ENCODE data around the gene HS3ST3B1.
A peak's percentile ranks its signal among the peaks of the same experiment; 100 is the strongest.

HS3ST3B1 gene

DNA sequence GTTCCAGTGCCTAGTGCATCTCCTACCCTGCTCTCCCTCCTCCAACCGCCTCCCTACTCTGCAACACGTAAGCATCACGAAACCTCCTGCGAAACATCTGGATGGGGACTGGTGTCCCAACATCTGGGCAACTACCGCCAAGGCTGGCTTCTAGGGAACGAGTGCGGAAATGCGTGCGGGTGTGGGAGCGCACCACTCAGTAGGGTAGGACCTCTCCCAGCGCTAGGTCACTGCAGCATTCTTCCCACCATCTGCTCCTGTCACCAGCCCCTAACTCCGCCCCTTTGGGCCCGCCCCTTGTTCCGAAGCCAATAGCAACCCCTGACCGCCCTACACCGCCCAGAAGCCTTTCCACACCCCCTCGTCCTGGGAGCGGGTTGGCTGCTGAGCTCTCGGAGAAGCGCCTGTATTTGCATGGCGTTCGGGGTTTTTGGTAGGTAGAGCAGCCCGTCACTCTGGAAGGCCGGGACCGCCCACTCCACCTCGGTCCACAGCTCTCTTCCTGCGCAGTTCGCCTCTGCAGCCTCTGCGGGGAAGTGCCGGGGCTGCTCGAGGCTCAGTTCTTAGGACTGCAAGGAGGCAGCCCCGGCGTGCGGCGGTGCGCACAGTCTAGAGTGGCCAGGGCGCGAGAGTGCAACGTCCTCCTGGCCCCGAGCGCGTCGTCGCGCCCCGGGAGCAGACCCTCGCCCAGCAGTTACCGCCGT lies at the start of gene HS3ST3B1:
HS3ST3B1 (plus strand) TSS at position 507 of the 704 bp plus-strand sequence. CDS start 438 bp downstream, outside the sequence.
- H2AFZ ChIP-seq (ENCODE audit: low read length, unreplicated experiment): peak within 1 kb of the TSS; percentile 26
- H3K4me1 ChIP-seq (ENCODE audit: control insufficient read depth, insufficient read depth, low read length, unreplicated experiment): peaks cover 11% of the 10 kb centered on the region
- peaks cover 47% of the 10 kb centered on the region for H3K79me2 ChIP-seq (ENCODE audit: control insufficient read depth, insufficient read depth, low read length, unreplicated experiment)
- peak within 1 kb of the TSS; percentile 44 for H3K27ac ChIP-seq (ENCODE audit: low read depth, low read length)
- H3K4me3 ChIP-seq (ENCODE audit: low read depth, low read length): peak within 1 kb of the TSS; percentile 93
- H3K27me3 ChIP-seq (ENCODE audit: insufficient read depth, low read length): peaks cover 11% of the 10 kb centered on the region
- no peaks in the 10 kb centered on the region for H3K36me3 ChIP-seq (ENCODE audit: insufficient read depth, low read length)

DNA sequence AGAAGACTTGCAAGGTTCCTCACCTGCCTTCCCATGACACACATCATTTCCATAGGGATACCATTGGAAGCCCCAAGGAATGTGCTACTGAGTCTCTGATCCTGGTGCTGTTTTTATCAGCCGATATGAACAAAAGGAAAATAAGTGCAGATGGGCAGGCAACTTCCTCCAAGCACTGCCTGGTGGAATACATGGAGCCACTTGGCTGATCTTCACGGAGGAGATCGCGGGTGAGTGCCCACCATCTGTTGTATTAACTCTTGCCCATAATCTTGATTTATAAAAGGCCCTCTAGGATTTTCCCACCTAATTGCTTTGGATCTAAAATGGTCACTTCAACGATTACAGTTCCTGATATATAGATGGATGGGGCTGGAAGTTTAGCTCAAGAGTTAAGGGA lies 39.5 kb upstream of the HS3ST3B1 start:
- Histone ChIP-seq H3K27me3 (ENCODE audit: insufficient read depth, low read length) (peaks cover 40% of the 10 kb centered on the region; the same call in 1 of the 2 replicates), H3K4me3 (ENCODE audit: low read depth, low read length) (no peak overlapping the region), H3K79me2 (ENCODE audit: control insufficient read depth, insufficient read depth, low read length, unreplicated experiment) (no peaks in the 10 kb centered on the region), H3K4me1 (ENCODE audit: control insufficient read depth, insufficient read depth, low read length, unreplicated experiment) (no peaks in the 10 kb centered on the region), H2AFZ (ENCODE audit: low read length, unreplicated experiment) (no peak overlapping the region), H3K36me3 (ENCODE audit: insufficient read depth, low read length) (no peaks in the 10 kb centered on the region), H3K27ac (ENCODE audit: low read depth, low read length) (no peak overlapping the region)

DNA sequence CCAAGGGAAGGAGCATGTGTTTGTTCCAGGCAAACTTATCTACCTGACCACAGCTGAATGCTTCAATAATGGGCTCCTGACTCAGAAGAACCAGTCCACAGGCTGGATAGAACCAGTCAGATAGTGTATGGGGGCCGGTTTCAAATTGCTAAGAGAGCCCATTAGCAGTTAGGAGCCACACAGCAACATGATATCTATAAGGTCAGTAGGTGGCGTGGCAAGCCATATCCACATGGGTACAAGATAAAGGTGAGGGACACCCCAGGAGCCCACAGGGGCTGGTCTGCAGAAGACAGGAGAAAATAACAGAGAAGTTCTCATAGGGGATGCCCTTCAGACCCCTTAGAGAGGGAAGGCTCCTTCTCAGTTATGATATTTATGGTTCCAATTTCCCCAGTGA lies 32.6 kb upstream of the HS3ST3B1 start:
- Histone ChIP-seq H3K27ac (ENCODE audit: low read depth, low read length) (no peak overlapping the region), H3K79me2 (ENCODE audit: control insufficient read depth, insufficient read depth, low read length, unreplicated experiment) (no peaks in the 10 kb centered on the region), H3K4me3 (ENCODE audit: low read depth, low read length) (no peak overlapping the region), H3K4me1 (ENCODE audit: control insufficient read depth, insufficient read depth, low read length, unreplicated experiment) (no peaks in the 10 kb centered on the region), H3K27me3 (ENCODE audit: insufficient read depth, low read length) (peaks cover 55% of the 10 kb centered on the region), H2AFZ (ENCODE audit: low read length, unreplicated experiment) (no peak overlapping the region), H3K36me3 (ENCODE audit: insufficient read depth, low read length) (no peaks in the 10 kb centered on the region)

DNA sequence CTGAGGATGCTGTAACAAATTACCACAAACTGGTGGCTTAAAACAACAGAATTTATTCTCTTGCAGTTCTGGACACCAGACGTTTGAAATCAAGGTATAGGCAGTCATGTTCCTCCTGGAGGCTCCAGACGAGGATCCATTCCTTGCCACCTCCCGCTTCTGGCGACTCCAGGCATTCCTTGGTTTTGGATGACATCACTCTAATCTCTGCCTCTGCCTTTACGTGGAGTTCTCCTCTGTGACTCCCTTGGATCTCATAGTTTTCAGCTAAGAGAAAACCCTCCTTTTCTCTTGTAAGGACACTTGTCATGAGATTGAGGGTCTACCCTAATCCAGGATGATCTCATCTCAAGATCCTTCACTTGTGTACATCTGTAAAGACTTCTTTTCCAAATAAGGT lies 31.4 kb upstream of the HS3ST3B1 start:
- Histone ChIP-seq H3K79me2 (ENCODE audit: control insufficient read depth, insufficient read depth, low read length, unreplicated experiment) (no peaks in the 10 kb centered on the region), H3K27me3 (ENCODE audit: insufficient read depth, low read length) (peaks cover 50% of the 10 kb centered on the region), H2AFZ (ENCODE audit: low read length, unreplicated experiment) (no peak overlapping the region), H3K36me3 (ENCODE audit: insufficient read depth, low read length) (no peaks in the 10 kb centered on the region), H3K4me3 (ENCODE audit: low read depth, low read length) (no peak overlapping the region), H3K27ac (ENCODE audit: low read depth, low read length) (no peak overlapping the region), H3K4me1 (ENCODE audit: control insufficient read depth, insufficient read depth, low read length, unreplicated experiment) (no peaks in the 10 kb centered on the region)

DNA sequence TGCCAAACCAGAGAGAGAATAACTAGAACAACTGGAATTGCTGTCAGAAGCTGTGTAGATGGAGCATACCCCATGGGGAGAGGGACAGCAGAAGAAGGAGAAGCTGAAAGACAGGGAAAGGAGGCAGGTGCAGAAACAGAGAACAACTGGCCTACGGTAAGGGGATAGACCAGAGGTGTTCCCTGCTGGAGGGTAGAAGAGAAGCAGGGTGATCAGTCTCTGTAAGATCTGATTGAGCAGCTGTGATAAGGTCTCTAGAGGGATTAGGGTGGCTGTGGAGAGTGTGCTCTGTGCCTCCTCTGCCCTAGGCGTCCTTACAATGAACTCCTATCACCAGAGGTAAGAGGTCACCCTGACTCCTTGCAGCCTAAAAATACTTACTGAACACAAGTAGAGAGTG lies 30.4 kb upstream of the HS3ST3B1 start:
- no peak overlapping the region for H3K4me3 ChIP-seq (ENCODE audit: low read depth, low read length)
- H2AFZ ChIP-seq (ENCODE audit: low read length, unreplicated experiment): no peak overlapping the region
- H3K27me3 ChIP-seq (ENCODE audit: insufficient read depth, low read length): peaks cover 42% of the 10 kb centered on the region
- no peaks in the 10 kb centered on the region for H3K36me3 ChIP-seq (ENCODE audit: insufficient read depth, low read length)
- no peak overlapping the region for H3K27ac ChIP-seq (ENCODE audit: low read depth, low read length)
- no peaks in the 10 kb centered on the region for H3K4me1 ChIP-seq (ENCODE audit: control insufficient read depth, insufficient read depth, low read length, unreplicated experiment)
- H3K79me2 ChIP-seq (ENCODE audit: control insufficient read depth, insufficient read depth, low read length, unreplicated experiment): no peaks in the 10 kb centered on the region

DNA sequence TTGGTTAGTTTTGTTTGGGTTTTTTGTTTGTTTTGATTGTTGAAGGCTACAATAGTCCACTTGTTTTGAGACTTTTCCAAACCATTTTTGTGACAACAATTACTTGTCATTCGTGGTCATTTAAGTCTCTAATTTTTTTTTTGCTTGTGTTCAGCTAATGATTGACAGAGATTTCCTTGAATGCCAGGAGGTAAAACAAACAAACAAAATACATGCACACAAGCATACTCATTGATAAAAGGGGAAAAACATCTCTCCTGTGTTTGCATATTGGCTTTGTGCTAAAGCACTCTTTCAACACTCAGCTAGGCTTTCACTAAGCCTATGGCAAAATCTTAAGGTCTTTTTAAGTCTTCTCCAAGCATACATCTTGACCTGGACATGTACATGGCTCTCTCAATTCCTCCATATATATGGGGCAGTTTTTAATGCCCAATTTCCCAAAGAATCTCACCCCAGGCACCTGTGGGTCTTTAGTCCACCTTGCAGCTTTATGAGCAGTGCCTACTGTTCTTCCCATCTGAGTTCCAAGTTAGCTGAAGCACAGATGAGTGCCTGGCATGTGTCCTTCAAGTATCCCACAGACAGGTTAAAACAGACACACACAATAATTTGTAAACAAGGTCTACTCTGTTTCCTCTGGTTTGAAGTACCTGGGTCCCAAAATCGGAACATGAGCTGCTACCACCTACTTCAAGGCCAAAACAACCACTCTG lies 24.2 kb upstream of the HS3ST3B1 start:
- H3K4me3 ChIP-seq (ENCODE audit: low read depth, low read length): no peak overlapping the region

DNA sequence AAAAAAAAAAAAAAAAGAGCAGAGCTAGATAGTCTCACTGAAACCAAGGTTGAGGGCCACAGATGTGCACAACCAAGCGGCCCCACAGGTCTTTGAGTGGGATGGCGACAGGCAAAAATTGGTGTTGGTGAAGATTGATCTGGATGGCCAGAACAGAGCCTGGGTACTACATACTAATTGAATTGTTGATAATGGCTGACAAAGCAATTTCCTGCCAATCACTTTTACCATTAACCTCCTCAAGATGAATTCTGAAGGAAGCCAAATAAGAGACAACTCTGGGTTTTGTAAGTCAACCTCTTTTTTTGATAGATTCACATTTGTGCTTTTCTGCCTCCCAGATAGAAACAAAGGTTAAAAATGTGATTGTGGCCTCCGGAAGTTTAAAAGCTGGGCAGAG lies 19.4 kb upstream of the HS3ST3B1 start:
- H3K79me2 ChIP-seq (ENCODE audit: control insufficient read depth, insufficient read depth, low read length, unreplicated experiment): no peaks in the 10 kb centered on the region
- H3K4me3 ChIP-seq (ENCODE audit: low read depth, low read length): no peak overlapping the region
- H2AFZ ChIP-seq (ENCODE audit: low read length, unreplicated experiment): no peak overlapping the region
- peaks cover 51% of the 10 kb centered on the region for H3K27me3 ChIP-seq (ENCODE audit: insufficient read depth, low read length)
- H3K4me1 ChIP-seq (ENCODE audit: control insufficient read depth, insufficient read depth, low read length, unreplicated experiment): no peaks in the 10 kb centered on the region
- no peaks in the 10 kb centered on the region for H3K36me3 ChIP-seq (ENCODE audit: insufficient read depth, low read length)
- H3K27ac ChIP-seq (ENCODE audit: low read depth, low read length): no peak overlapping the region

More for the DNA sequence above, 24.2 kb upstream of the HS3ST3B1 start:
- Histone ChIP-seq H3K27me3 (ENCODE audit: insufficient read depth, low read length) (peaks cover 32% of the 10 kb centered on the region), H2AFZ (ENCODE audit: low read length, unreplicated experiment) (no peak overlapping the region), H3K27ac (ENCODE audit: low read depth, low read length) (no peak overlapping the region), H3K36me3 (ENCODE audit: insufficient read depth, low read length) (no peaks in the 10 kb centered on the region), H3K4me1 (ENCODE audit: control insufficient read depth, insufficient read depth, low read length, unreplicated experiment) (no peaks in the 10 kb centered on the region), H3K79me2 (ENCODE audit: control insufficient read depth, insufficient read depth, low read length, unreplicated experiment) (no peaks in the 10 kb centered on the region)

DNA sequence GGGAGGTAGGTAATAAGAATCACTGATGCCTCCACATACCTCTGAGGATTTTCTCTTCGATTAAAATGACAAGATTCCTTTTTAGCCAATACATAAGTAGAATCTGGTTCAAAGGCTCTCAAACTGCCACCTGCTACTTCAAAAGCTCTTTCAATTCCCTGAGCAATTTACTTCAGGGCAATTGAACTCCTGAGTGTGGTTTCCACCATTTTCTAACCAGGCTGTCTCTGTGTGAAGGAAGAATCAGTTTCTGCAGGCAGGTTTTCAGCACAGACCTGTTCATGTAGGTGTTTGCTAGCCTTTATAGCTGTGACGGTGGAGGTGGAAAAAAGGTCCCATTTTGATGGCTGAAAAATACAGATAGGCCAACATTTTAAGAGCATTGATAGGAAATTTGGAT lies 18.2 kb upstream of the HS3ST3B1 start:
- no peaks in the 10 kb centered on the region for H3K4me1 ChIP-seq (ENCODE audit: control insufficient read depth, insufficient read depth, low read length, unreplicated experiment)
- no peak overlapping the region for H2AFZ ChIP-seq (ENCODE audit: low read length, unreplicated experiment)
- H3K4me3 ChIP-seq (ENCODE audit: low read depth, low read length): no peak overlapping the region
- H3K79me2 ChIP-seq (ENCODE audit: control insufficient read depth, insufficient read depth, low read length, unreplicated experiment): no peaks in the 10 kb centered on the region
- H3K27ac ChIP-seq (ENCODE audit: low read depth, low read length): no peak overlapping the region
- no peaks in the 10 kb centered on the region for H3K36me3 ChIP-seq (ENCODE audit: insufficient read depth, low read length)
- H3K27me3 ChIP-seq (ENCODE audit: insufficient read depth, low read length): peaks cover 43% of the 10 kb centered on the region

DNA sequence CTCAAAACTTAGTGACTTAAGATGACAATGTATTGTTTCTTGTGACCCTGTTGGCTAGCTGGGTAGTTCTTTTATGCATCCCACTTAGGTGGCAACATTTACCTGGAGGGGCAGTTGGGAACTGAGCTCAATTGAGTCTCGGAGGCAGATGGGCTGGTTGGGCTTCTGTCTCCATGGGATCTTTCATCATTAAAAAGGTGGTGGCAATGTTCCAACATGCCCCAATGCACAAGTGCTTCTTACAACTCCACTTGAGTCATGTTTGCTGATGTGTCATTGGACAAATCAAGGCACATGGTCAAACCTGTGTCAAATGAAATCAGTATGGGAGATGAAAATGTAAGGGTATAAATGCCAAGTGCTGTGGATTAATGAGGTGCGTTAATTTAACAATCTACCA lies 11.7 kb upstream of the HS3ST3B1 start:
- peaks cover 38% of the 10 kb centered on the region for H3K27me3 ChIP-seq (ENCODE audit: insufficient read depth, low read length)
- H2AFZ ChIP-seq (ENCODE audit: low read length, unreplicated experiment): no peak overlapping the region
- H3K36me3 ChIP-seq (ENCODE audit: insufficient read depth, low read length): no peaks in the 10 kb centered on the region
- no peaks in the 10 kb centered on the region for H3K79me2 ChIP-seq (ENCODE audit: control insufficient read depth, insufficient read depth, low read length, unreplicated experiment)
- no peak overlapping the region for H3K27ac ChIP-seq (ENCODE audit: low read depth, low read length)
- no peaks in the 10 kb centered on the region for H3K4me1 ChIP-seq (ENCODE audit: control insufficient read depth, insufficient read depth, low read length, unreplicated experiment)
- H3K4me3 ChIP-seq (ENCODE audit: low read depth, low read length): no peak overlapping the region

DNA sequence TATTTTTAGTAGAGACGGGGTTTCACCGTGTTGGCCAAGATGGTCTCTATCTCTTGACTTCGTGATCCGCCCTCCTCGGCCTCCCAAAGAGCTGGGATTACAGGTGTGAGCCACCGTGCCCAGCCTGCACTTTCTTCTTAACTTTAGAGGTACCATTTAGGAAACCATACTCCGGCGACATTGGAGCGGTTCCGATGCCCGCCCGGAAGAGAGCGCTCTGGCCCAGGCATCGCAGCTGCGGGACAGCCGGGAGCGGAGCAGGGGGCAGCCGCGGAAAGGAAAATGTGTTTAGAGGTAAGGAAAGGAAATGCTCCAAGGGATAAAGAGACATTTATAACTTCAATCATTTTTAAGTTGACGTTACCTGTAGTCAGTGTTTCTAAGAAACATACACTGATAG lies 6.0 kb upstream of the HS3ST3B1 start:
- Histone ChIP-seq H3K36me3 (ENCODE audit: insufficient read depth, low read length) (no peaks in the 10 kb centered on the region), H3K27ac (ENCODE audit: low read depth, low read length) (no peak overlapping the region), H3K27me3 (ENCODE audit: insufficient read depth, low read length) (peaks cover 26% of the 10 kb centered on the region), H3K79me2 (ENCODE audit: control insufficient read depth, insufficient read depth, low read length, unreplicated experiment) (no peaks in the 10 kb centered on the region), H3K4me1 (ENCODE audit: control insufficient read depth, insufficient read depth, low read length, unreplicated experiment) (no peaks in the 10 kb centered on the region), H3K4me3 (ENCODE audit: low read depth, low read length) (no peak overlapping the region), H2AFZ (ENCODE audit: low read length, unreplicated experiment) (no peak overlapping the region)

DNA sequence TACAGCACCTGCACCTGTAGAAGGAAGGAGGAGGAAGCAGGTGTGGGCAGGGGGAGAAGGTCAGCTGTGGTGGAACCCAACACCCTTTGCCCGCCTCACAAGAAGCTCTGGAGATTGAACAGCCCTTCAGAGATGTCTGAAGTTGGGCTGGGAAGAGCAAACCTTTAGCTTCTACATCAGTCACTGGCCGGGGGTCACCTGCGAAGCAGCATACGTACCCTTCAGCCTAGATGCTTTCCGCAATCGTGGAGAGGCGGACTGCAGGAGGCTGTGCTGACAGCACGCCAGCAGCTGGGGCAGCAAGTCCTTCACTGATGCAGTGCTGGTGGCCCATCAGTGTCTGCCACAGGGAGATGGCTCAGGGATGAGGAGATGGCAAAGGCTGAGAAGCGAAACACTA lies 5.2 kb upstream of the HS3ST3B1 start:
- Histone ChIP-seq H3K4me3 (ENCODE audit: low read depth, low read length) (no peak overlapping the region), H3K79me2 (ENCODE audit: control insufficient read depth, insufficient read depth, low read length, unreplicated experiment) (no peaks in the 10 kb centered on the region), H3K36me3 (ENCODE audit: insufficient read depth, low read length) (no peaks in the 10 kb centered on the region), H2AFZ (ENCODE audit: low read length, unreplicated experiment) (no peak overlapping the region), H3K4me1 (ENCODE audit: control insufficient read depth, insufficient read depth, low read length, unreplicated experiment) (no peaks in the 10 kb centered on the region), H3K27me3 (ENCODE audit: insufficient read depth, low read length) (peaks cover 22% of the 10 kb centered on the region), H3K27ac (ENCODE audit: low read depth, low read length) (no peak overlapping the region)

Measured in ACC112 (cell line).